Neural crest cell (in vitro differentiated cells): ENCODE results near the gene AHCYL2. TPM values are rescaled to one million over a fixed set of nuclear protein-coding genes. Genes with fewer than 3 reads are reported as not detected.

ENCODE experiments used
- DNase-seq: peaks from one replicate; pipeline ENCODE4 v3.0.0; 2021; ENCODE audit warnings: low read depth, mixed read lengths, low spot score
- H3K27ac Mint-ChIP-seq: one replicate; pipeline ENCODE4 v1.8.0; 2021; ENCODE audit warnings: mild to moderate bottlenecking, mixed read lengths; ENCODE audit not compliant: unreplicated experiment
- H3K27me3 Mint-ChIP-seq: 2 replicates; pipeline ENCODE4 v1.8.0; 2021; ENCODE audit warnings: low read depth, mild to moderate bottlenecking, mixed read lengths
- H3K36me3 Mint-ChIP-seq: 2 replicates; pipeline ENCODE4 v1.8.0; 2021; ENCODE audit warnings: low read depth, mild to moderate bottlenecking, mixed read lengths
- H3K4me1 Mint-ChIP-seq: 2 replicates; pipeline ENCODE4 v1.8.0; 2021; ENCODE audit warnings: mixed read lengths
- H3K4me3 Mint-ChIP-seq: one replicate; pipeline ENCODE4 v1.8.0; 2021; ENCODE audit warnings: mild to moderate bottlenecking, mixed read lengths
- H3K9me3 Mint-ChIP-seq: 2 replicates; pipeline ENCODE4 v1.8.0; 2021; ENCODE audit warnings: mixed read lengths
- CTCF ChIP-seq: fragments of 200-600 bp; sonication (generic); conservative IDR thresholded peaks from 2 replicates; pipeline ENCODE4 v1.5.0; 2021; ENCODE audit warnings: antibody characterized with exemption, mild to moderate bottlenecking
- total RNA-seq: library from RNA; stranded (reverse); gene quantifications from 2 replicates; pipeline ENCODE4 v1.2.1, GENCODE V29; 2021

The AHCYL2 gene
- total RNA-seq, 1 donor from 2014 or later: 19.1 TPM

GRCh38 chr7:129256221-129256620, 31.4 kb downstream of the AHCYL2 start:
- H3K27me3 Mint-ChIP-seq: no peaks in the 10 kb centered on the region
- peaks cover 2% of the 10 kb centered on the region for H3K9me3 Mint-ChIP-seq
- no peak overlapping the region for H3K27ac Mint-ChIP-seq
- TF ChIP-seq CTCF: no peak
- no peak for DNase-seq
- peaks cover 35% of the 10 kb centered on the region for H3K4me1 Mint-ChIP-seq
- no peak overlapping the region for H3K4me3 Mint-ChIP-seq
- no peaks in the 10 kb centered on the region for H3K36me3 Mint-ChIP-seq

- no peak for TF ChIP-seq CTCF
- no peak overlapping the region for H3K27ac Mint-ChIP-seq
- peaks cover 35% of the 10 kb centered on the region for H3K4me1 Mint-ChIP-seq
- no peak overlapping the region for H3K4me3 Mint-ChIP-seq
- peaks cover 2% of the 10 kb centered on the region for H3K9me3 Mint-ChIP-seq
- no peak for DNase-seq
- no peaks in the 10 kb centered on the region for H3K27me3 Mint-ChIP-seq
- no peaks in the 10 kb centered on the region for H3K36me3 Mint-ChIP-seq
Measured at GRCh38 chr7:129257168-129257567, 32.3 kb downstream of the AHCYL2 start.

- no peak for TF ChIP-seq CTCF
- peak overlapping the region; percentile 31 for H3K4me3 Mint-ChIP-seq
- no peaks in the 10 kb centered on the region for H3K27me3 Mint-ChIP-seq
- H3K4me1 Mint-ChIP-seq: peaks cover 39% of the 10 kb centered on the region
- no peaks in the 10 kb centered on the region for H3K36me3 Mint-ChIP-seq
- no peak for DNase-seq
- peaks cover 2% of the 10 kb centered on the region for H3K9me3 Mint-ChIP-seq
- H3K27ac Mint-ChIP-seq: peak overlapping the region; percentile 76
Measured at GRCh38 chr7:129258649-129259389, 34.0 kb downstream of the AHCYL2 start.

- no peaks in the 10 kb centered on the region for H3K27me3 Mint-ChIP-seq
- H3K27ac Mint-ChIP-seq: no peak overlapping the region
- DNase-seq: no peak
- H3K4me1 Mint-ChIP-seq: peaks cover 34% of the 10 kb centered on the region
- H3K36me3 Mint-ChIP-seq: no peaks in the 10 kb centered on the region
- H3K9me3 Mint-ChIP-seq: no peaks in the 10 kb centered on the region
- no peak overlapping the region for H3K4me3 Mint-ChIP-seq
- no peak for TF ChIP-seq CTCF
Measured at GRCh38 chr7:129262324-129262723, 37.5 kb downstream of the AHCYL2 start.

GRCh38 chr7:129263168-129263567, 38.3 kb downstream of the AHCYL2 start:
- no peaks in the 10 kb centered on the region for H3K9me3 Mint-ChIP-seq

More at GRCh38 chr7:129263168-129263567, 38.3 kb downstream of the AHCYL2 start:
- Mint-ChIP-seq H3K27me3 (no peaks in the 10 kb centered on the region), H3K27ac (no peak overlapping the region), H3K4me3 (no peak overlapping the region), H3K4me1 (peaks cover 25% of the 10 kb centered on the region), H3K36me3 (no peaks in the 10 kb centered on the region)
- no peak for DNase-seq
- no peak for TF ChIP-seq CTCF
